Left lung (tissue), 10 donors: ENCODE data around the gene RERE. TPM values are rescaled to one million over a fixed set of nuclear protein-coding genes. Genes with fewer than 3 reads are reported as not detected.

Experiments used
- ATAC-seq: fragments of 200-7000 bp; cut with Tn5 transposase; one replicate; pipeline ENCODE4 v1.9.1; 2020; ENCODE audit warnings: moderate library complexity
- DNase-seq, 4 donors: peaks; one replicate each; pipeline ENCODE4 v3.0.0-alpha.2; 2013 to 2020
- H3K27ac ChIP-seq, 2 donors: fragments of 200-600 bp; sonication (generic) in 1 of 2; one replicate each; pipeline versions ENCODE4 v1.5.0 to v1.8.0; 2020 to 2021
- H3K27me3 ChIP-seq, 2 donors: fragments of 200-600 bp; sonication (generic) in 1 of 2; one replicate each; pipeline versions ENCODE4 v1.5.0 to v1.8.0; 2020 to 2021
- H3K36me3 ChIP-seq, 2 donors: fragments of 200-600 bp; sonication (generic) in 1 of 2; one replicate each; pipeline versions ENCODE4 v1.5.0 to v1.8.0; 2020 to 2021
- H3K4me1 ChIP-seq, 2 donors: fragments of 200-600 bp; one replicate each; pipeline ENCODE4 v1.8.0; 2021
- H3K4me3 ChIP-seq, 2 donors: fragments of 200-600 bp; sonication (generic) in 1 of 2; one replicate each; pipeline versions ENCODE4 v1.5.0 to v1.8.0; 2020 to 2021; ENCODE audit warnings: mild to moderate bottlenecking in 1 of 2
- H3K9me3 ChIP-seq, 2 donors: fragments of 200-600 bp; sonication (generic) in 1 of 2; one replicate each; pipeline versions ENCODE4 v1.5.0 to v1.8.0; 2020 to 2021
- CTCF ChIP-seq, 2 donors: fragments of 200-600 bp; sonication (generic) in 1 of 2; IDR thresholded peaks; one replicate each; pipeline versions ENCODE4 v1.5.0 to v1.8.0; 2021; ENCODE audit warnings: antibody characterized with exemption in 2 of 2
- intact Hi-C, 2 donors: fragments of 100-400 bp; cut with DNase I; formaldehyde crosslinking; loops; one replicate each; pipeline versions ENCODE4 v1.11.2 to v1.14.2; 2022
- polyA plus RNA-seq, 6 donors: library from polyadenylated mRNA; unstranded; fragments of 120-200 nt; gene quantifications; one replicate each; pipeline ENCODE4 v1.2.1, GENCODE V29; 2013; ENCODE audit not compliant: insufficient read length in 6 of 6
- total RNA-seq, 2 donors: library from RNA; stranded (reverse); fragmentation: NEBNext Ultra II Directional; extraction: Animal tissue kit (Norgen Biotek cat#: 25700); gene quantifications; one replicate each; pipeline ENCODE4 v1.2.1, GENCODE V29; 2021
- donor health status: DM: no; HTN: yes; CAD: no.
- donor health status: DM: no; HTN: no; CAD: no.

The RERE gene
- total and polyA plus RNA-seq, 8 donors = 73.3 to 135 (median 130) TPM

DNA sequence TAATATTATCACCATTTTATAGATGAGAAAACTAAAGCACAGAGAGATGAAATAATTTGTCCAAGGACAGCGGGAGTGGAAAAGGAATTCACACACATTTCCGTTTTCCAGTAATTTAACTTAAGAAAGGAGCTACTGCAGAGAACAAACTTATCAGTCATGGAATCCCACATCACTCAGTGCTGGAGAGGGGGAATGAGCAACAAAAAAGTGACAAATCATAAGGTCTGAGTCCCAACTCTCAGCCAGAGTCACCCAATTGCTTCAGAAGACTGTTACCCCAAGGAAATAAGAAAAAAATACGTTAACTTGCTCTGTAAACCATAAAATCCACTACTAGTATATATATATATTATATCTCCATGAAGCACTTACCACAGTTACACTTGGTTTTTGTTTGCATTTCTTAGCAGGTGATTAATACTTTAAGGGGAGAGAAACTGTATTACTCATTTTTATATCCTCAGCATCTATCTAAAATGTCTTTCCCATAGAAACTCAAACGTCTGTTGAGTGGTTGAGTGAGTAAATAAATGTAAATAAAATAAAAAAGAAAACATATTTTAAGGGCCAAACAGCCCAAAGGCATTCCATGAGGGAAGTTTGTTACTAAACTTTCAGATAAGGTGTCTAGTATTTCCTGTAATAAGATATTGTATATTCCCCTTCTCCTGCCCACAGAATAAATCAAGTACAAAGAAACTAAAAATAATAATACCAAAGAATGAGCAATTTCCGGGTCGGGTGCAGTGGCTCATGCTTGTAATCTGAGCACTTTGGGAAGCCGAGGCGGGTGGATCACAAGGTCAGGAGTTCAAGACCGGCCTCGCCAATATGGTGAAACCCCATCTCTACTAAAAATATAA lies 422.8 kb downstream of the RERE start:
- H3K9me3 ChIP-seq = no peaks in the 10 kb centered on the region
- H3K27me3 ChIP-seq = no peaks in the 10 kb centered on the region
- DNase-seq = no peak
- no peak for ATAC-seq
- H3K4me3 ChIP-seq = peak overlapping the region in 1 of 2 donors; percentile 27
- peaks cover 0 to 5% of the 10 kb centered on the region in 2 donors for H3K36me3 ChIP-seq
- intact Hi-C loops = no loop called here
- peaks cover 29 to 66% of the 10 kb centered on the region in 2 donors for H3K4me1 ChIP-seq
- peak overlapping the region in 1 of 2 donors; percentile 85 for H3K27ac ChIP-seq
- no peak for TF ChIP-seq CTCF (IDR thresholded peaks at IDR 0.05)

- H3K27ac ChIP-seq = no peak overlapping the region
- intact Hi-C loops = no loop called here
- no peaks in the 10 kb centered on the region for H3K9me3 ChIP-seq
- peaks cover 19 to 58% of the 10 kb centered on the region in 2 donors for H3K4me1 ChIP-seq
- ATAC-seq (no peak), DNase-seq (no peak)
- TF ChIP-seq CTCF (IDR thresholded peaks at IDR 0.05) = no peak
- H3K4me3 ChIP-seq = no peak overlapping the region
- H3K27me3 ChIP-seq = no peaks in the 10 kb centered on the region
- H3K36me3 ChIP-seq = peaks cover 0 to 13% of the 10 kb centered on the region in 2 donors
These were observed 424.9 kb downstream of the RERE start for GRCh38 chr1:8392522-8392921.

- DNase-seq (no peak), ATAC-seq (no peak)
- no peak overlapping the region for H3K4me3 ChIP-seq
- no peaks in the 10 kb centered on the region for H3K27me3 ChIP-seq
- TF ChIP-seq CTCF (IDR thresholded peaks at IDR 0.05) = no peak
- peaks cover 1 to 55% of the 10 kb centered on the region in 2 donors for H3K4me1 ChIP-seq
- peaks cover 0 to 13% of the 10 kb centered on the region in 2 donors for H3K36me3 ChIP-seq
- no peaks in the 10 kb centered on the region for H3K9me3 ChIP-seq
- no peak overlapping the region for H3K27ac ChIP-seq
- intact Hi-C loops = no loop called here
These were observed 426.7 kb downstream of the RERE start for GRCh38 chr1:8390707-8391106.

- intact Hi-C loops = no loop called here
- H3K27ac ChIP-seq = no peak overlapping the region
- ATAC-seq = no peak
These were observed 427.4 kb downstream of the RERE start for GRCh38 chr1:8389958-8390535.

More at GRCh38 chr1:8389958-8390535, 427.4 kb downstream of the RERE start:
- Histone ChIP-seq H3K4me1 (peaks cover 0 to 48% of the 10 kb centered on the region in 2 donors), H3K4me3 (no peak overlapping the region), H3K36me3 (peaks cover 0 to 13% of the 10 kb centered on the region in 2 donors), H3K27me3 (no peaks in the 10 kb centered on the region), H3K9me3 (no peaks in the 10 kb centered on the region)
- DNase-seq = no peak
- TF ChIP-seq CTCF (IDR thresholded peaks at IDR 0.05) = no peak
